RCC 7860 (cell line): ENCODE measurements around the gene RASA3.

Experiments
- DNase-seq: peaks from one replicate; pipeline ENCODE4 v3.0.0-alpha.2; 2015; ENCODE audit warnings: low spot score
- FAIRE-seq: peaks from 2 replicates; lab custom pipeline; 2012; peaks lifted over from hg19 to GRCh38; lab: Jason Lieb, UNC

RASA3 gene

GRCh38 chr13:114013336-114013735, 119.1 kb downstream of the RASA3 start:
- no peak for FAIRE-seq
- no peak for DNase-seq

- FAIRE-seq, result no peak
- no peak for DNase-seq
These were observed 119.5 kb downstream of the RASA3 start for GRCh38 chr13:114012921-114013320.

- no peak for FAIRE-seq
These were observed 120.3 kb downstream of the RASA3 start for GRCh38 chr13:114012141-114012540.

DNA sequence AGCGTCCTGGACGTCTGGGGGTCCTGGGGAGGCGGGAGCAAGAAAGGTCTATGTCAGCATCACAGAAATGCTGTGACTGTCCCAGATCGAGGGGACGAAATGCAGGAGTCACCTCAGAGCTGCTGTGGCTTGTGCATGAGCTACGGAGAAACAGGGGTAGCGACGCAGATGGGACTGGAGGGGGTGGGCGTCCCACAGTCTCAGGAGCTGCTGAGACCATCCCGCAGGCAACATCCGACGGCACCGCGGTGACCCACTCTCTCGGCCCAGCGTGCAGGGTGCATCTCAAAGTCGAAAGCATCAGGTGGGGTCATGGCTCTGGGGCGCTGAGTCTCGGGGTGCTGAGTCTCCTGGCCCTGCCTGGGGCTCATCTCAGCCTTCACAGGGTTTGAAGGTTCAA, 121.2 kb downstream of the RASA3 start:
- DNase-seq (no peak), FAIRE-seq (no peak)

More at GRCh38 chr13:114012141-114012540, 120.3 kb downstream of the RASA3 start:
- DNase-seq, result no peak

GRCh38 chr13:114010401-114011101, 121.9 kb downstream of the RASA3 start:
- no peak for FAIRE-seq

DNA sequence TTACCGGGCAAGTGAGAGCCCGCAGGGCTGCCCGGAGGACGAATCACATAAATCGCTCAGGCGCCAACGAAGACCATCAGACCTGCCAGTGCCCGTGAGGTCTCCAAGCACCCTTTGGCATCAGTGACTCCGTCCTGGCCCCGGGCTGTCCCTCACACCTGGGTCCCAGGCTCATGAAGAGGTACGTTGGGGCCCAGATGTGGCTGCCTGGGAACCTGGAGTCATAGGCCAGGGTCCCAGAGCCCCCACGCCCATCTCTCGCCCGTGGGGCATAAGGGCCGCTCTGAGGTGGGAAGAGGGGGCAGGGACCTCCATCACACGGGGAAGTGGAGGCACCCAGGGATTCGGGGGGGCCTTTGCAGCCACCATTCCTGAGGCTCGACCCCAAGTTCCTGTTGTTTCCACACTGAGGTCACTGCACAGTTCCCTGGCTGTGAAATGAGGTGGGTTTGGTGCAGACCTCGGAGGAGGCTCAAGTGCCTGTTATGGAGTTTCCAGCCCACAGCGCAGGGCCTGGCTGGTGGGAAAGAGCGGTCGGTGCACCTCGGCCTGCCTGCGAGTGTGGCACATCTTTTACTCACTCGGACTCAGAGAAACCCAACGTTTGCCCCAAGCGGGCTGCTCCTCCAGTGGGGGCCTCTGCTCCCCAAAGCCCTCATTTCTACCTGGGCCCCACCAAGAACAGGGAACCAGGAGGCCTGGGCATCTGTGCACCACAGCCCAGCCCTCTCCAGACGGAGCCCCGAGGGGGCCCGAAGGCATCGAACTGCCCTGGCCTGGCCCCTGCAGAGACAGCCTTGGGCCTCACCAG, 122.6 kb downstream of the RASA3 start:
- FAIRE-seq (no peak), DNase-seq (no peak)

More at GRCh38 chr13:114010401-114011101, 121.9 kb downstream of the RASA3 start:
- no peak for DNase-seq

GRCh38 chr13:114008964-114009589, 123.3 kb downstream of the RASA3 start:
- DNase-seq, result no peak
- no peak for FAIRE-seq

DNA sequence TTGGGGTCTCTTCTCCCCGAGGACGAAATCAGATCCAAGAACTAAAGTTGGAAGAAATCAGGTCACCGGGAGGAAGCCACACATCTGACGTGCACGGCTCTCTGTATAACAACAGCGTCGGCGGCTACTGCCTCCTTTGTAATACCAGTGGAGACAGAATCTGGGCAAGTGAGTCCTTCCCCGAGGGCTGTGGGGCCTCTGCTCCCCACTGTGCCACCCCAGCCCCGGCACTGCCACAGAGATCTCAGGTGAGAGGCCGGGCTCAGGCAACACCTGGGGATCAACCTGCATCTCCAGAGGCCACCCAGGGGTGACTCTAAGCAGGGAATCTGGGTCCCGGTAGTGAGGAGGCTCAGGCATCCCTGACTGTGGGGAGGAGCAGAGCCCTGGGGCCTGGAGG, 124.9 kb downstream of the RASA3 start:
- FAIRE-seq (no peak), DNase-seq (no peak)

DNA sequence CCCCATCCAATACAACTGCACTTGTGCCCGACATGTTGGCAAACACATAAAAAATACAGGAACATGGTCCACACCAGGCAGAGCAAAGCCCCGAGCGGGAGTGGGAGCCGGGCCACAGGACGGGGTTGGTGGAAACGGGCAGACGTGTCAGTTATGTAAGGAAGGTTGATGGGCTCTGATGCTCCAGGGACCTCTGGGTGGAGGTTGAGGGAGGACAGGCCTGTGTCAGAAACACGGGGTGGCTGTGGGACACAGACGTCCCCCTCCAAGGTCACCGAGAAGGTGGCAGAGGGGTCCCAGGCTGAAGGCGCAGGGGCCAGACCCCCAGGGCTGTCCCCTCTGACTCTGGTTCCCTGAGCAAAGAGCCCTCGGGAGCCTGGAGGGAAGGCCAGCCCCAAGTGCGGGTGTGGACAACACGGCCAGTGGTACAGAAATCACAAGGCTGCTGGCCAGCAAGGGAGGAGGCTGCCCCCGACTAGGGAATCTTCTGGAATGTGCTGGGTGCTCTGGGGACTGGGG, 127.2 kb downstream of the RASA3 start:
- FAIRE-seq (no peak), DNase-seq (no peak)

- FAIRE-seq (no peak), DNase-seq (no peak)
These were observed 127.8 kb downstream of the RASA3 start for GRCh38 chr13:114004420-114005205.

DNA sequence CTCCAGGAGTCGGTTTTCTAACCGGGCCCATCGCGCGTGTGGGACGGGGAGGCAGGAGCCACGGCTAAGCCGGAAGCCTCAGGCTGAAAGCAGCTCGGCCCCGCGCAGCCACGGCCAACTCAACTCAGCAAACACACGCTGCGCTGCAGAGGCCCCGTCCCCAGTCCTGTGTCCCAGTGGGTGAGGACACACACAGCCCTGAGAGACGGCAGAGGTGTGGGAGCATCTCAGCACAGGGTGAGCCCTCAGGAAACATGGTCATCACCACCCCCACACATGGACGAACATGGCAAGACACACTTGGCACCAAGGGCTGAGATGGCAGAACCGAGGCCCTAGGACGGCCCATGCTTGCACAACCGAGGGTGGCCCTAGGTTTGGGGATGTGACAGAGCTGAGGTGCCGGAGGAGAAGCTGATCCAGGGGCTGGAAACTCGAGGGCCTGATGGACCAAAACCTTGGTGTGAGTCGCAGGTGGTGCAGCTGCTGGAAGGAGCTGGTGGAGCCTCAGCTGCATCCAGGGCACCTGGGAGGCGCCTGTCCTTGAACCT, 129.6 kb downstream of the RASA3 start:
- FAIRE-seq, result no peak
- no peak for DNase-seq

DNA sequence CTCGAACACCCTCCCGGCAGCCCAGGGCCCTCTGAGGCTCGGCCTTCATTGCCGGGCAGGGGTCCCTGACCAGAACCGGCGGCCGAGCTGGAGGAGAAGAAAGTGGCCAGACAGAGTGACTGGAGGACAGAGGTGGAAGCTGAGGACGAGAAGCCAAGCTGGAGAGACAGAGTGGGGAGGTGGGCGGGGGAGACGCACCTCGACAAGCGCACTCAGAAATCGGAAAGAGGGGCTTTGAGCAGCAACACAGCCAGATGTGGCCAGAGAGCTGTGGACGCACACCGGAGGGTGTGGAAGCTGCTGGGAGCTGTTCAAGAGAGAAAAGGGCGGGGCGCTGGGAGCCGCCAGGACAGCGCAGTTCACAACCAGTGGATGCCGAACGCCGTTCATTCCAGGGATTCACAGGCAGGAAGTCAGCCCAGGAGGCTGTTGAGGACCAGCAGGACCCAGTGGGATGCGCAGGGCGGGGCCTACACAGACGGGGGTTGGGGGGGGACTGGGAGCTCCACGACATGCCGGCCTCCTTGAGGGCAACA, 130.3 kb downstream of the RASA3 start:
- no peak for DNase-seq
- no peak for FAIRE-seq

DNA sequence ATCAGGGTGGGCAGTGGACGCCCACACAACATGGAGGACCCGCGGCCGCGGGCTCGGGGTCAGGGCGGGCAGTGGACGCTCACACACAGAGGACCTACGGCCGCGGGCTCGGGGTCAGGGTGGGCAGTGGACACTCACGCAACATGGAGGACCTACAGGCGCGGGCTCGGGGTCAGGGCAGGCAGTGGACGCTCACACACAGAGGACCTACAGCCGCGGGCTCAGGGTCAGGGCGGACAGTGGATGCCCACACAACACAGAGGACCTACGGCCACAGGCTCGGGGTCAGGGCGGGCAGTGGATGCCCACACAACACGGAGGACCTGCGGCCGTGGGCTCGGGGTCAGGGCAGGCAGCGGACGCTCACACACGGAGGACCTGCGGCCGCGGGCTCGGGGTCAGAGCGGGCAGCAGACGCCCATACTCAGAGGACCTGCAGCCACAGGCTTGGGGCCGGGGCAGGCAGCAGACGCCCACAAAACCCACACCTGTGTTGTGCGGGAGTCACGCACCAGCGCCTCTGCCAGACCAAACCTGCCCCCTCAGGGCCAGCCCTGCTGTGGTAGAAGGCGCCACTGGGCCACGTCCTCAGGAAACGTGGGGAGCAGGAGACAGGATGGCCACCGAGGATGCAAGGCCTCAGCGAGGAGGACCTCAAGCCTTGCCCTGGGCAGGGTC, 131.0 kb downstream of the RASA3 start:
- FAIRE-seq (no peak), DNase-seq (no peak)

DNA sequence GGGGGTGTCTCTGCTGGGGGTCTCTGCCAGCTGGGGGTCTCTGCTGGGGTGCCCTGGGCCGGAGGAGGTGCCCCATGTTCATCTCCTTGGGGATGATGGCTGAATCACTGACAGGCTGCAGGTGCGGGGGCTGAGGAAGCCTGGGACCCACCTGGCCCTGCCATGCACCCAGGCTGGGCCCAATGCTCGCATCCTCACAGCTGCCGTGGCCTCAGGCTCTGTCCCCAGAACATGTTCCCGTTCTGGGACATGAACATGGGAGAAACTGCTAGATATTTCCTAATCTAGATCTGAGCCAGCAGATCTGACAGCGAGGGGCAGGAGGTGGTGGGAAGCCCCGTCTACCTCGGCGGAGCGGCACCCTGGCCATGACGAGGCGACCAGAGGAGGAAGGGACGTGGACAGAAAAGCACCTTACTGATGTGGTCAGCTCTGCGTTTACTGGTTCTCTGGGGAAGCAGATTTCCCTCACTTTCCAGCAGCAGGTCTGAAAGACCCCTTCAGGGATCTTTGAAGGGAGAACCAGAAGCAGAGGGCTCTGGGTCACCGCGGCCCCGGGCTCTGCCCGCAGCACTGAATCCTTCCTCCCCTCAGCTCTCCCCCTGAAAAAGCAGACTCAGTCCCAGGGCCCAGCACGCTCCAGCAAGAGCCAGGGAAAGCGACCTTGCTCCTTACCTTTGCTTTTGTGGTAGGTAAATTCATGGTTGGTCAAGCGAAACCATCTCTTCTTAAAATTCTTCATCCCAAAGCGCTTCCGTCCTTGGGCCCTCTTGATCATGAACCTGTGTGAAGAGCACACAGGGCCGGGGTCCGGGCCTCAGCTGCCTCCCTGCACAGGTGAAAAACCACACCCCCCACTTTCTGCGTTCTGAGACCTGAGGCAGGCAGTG, 132.0 kb downstream of the RASA3 start:
- DNase-seq (no peak), FAIRE-seq (no peak)

- no peak for FAIRE-seq
- DNase-seq, result no peak
These were observed 132.9 kb downstream of the RASA3 start for GRCh38 chr13:113999618-113999910.

DNA sequence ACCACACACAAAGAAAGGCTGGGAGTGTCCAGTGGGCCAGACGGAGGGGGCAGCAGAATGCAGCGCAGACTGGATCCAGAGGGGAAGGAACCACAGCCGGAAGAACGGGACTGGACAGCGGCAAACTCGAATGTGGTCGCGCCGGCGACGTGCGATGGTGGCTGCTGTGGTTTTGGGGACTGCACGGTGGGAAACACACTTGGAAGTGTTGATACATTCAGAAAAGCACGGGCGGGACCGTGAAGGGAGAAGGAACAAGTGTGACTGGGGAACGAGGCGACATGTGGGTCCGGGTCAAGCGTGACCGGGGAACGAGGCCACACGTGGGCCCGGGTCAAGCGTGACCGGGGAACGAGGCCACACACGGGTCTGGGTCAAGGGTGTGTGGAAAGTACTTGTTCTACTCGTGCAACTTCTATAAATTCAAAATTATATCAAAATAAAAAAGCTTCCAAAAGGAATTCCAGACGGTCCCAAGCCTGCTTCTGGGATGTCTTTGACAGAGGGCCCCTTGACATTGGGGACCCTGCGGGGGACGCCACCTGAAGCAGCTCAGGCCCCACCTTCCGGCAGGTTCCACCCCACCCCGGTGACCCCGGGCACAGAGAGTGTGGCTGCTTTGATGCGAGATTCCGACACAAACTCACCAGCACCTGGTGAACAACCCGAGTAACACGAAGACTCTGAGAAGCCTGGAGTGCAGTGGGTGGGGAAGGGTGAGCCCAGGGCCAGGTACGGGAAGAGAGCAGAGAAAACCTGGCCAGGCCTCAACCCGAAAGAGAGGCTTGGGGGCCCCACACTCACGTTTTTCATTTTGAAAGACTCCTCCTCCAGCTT, 133.4 kb downstream of the RASA3 start:
- no peak for FAIRE-seq

DNA sequence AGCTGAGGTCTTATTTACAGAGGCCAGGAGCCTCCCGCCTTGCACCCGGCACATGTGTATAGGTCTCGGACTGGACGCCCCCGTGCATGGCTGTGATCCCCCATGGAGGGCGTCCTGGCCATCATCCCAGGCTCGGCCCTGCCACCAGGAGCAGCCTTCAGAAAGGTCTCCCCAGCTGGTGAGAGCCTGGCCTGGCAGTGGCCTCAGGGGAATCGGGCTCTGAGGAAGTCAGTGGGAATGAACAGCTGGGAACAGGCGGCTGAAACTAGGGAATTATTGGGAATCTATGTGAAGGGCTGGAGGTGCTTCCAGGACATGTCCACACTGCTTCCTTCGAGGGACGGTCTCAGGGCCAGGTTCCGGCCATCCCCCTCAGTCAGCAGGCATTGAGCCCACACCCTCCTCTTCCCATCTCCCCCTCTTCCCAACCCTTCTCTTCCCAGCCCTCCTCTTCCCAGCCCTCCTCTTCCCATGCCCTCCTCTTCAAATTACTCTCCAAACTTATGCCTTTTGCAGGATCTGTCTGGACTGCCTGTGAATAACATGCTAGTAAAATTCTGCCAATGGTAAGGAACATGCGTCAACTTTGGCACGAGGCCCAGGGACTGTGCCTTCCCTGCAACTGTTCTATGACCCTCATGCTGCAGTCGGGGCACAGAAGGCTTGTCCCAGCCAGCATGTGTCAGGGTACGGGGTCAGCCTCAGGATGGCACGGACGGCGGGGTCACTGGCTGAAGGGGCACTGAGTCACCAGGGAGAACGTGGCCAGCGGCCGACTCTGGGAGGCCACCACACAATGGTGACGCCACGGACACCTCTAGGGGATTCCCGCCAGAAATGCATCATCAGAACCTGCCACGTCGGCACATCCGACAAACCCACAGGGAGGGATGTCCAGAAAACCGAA, 134.3 kb downstream of the RASA3 start:
- FAIRE-seq, result no peak
- peak; percentile 41 for DNase-seq

More for the DNA sequence above, 133.4 kb downstream of the RASA3 start:
- no peak for DNase-seq
